ENCODE measurements around the gene SLMAP.

The SLMAP gene, protein sequence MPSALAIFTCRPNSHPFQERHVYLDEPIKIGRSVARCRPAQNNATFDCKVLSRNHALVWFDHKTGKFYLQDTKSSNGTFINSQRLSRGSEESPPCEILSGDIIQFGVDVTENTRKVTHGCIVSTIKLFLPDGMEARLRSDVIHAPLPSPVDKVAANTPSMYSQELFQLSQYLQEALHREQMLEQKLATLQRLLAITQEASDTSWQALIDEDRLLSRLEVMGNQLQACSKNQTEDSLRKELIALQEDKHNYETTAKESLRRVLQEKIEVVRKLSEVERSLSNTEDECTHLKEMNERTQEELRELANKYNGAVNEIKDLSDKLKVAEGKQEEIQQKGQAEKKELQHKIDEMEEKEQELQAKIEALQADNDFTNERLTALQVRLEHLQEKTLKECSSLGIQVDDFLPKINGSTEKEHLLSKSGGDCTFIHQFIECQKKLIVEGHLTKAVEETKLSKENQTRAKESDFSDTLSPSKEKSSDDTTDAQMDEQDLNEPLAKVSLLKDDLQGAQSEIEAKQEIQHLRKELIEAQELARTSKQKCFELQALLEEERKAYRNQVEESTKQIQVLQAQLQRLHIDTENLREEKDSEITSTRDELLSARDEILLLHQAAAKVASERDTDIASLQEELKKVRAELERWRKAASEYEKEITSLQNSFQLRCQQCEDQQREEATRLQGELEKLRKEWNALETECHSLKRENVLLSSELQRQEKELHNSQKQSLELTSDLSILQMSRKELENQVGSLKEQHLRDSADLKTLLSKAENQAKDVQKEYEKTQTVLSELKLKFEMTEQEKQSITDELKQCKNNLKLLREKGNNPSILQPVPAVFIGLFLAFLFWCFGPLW

DNA sequence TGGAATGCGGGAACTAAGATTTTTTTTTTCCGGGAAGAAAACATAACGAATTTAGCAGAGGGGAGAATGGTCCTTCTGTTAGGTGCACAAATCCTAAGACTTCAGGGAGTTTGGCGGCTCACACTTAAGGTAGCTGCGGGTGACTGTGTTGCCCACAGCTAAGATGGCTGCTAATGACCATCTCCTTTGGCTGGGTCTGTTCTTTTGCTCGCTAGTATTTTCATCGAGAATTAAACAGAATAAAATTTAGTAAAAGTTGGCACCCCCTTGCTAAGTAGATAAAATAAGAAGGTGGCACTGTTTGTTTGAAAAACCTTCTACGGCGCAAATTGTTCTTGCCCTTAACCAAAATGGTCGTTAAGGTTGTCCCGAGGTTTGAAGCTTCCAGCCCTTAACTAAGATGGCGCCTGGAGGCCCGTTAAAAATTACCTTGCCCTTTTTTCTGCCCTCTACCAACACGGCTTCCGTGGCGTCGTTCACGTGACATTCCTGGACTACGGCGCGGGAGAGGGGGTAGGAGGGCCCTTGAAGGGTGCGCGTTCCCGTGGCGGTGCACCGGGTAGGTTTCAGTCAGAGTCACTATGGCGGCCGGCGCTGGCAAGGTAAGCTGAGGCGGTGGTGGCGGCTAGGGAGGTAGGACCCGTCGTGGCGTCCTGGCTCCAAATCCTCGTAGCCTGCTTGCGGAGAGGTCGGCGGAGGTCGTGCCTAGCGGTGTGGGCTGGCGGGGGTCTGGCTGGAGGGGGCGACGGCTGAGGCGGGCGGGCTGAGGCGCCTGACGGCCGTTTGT, at the start of gene SLMAP:
Gene SLMAP (plus strand): TSS at position 569 of the 787 bp plus-strand sequence. CDS start 1,343 bp downstream, outside the sequence.
- peak; percentile 94 for DNase-seq

DNA sequence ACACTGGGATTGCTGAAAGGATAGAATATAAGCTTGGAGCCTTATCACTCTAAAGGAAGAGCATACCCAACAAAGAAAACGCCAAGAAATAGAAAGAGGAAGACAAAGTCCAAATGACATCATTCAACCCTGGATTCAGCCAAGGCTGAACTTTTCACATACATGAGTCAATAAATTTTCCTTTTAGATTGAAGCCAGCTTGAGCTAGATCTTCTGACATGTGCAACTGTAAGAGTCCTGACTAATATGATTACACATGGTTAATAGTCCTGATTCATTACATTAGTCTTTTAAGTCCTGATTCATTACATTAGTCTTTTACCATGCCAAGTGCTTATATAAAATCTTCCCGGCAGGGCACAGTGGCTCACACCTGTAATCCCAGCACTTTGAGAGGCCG, 49.6 kb upstream of the SLMAP start:
- DNase-seq = no peak

DNA sequence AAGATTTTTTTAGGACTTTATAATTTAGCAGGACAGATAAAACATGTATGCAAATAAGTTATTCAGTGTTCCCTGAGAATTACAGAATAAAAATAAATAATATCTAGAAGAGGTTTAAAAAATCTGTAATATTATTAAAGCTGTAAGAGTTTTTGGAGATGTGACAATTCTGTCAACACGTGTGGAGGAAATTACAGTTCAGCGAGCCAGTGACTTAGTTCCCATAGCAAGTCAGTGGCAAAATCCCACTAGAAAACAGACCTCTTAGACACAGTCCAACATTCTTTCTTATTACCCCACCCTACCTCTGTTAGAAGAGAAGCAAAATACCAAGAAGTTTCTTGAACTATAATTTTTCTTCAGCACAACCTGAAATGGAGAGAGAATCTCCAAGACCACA, 47.1 kb upstream of the SLMAP start:
- no peak for DNase-seq

DNA sequence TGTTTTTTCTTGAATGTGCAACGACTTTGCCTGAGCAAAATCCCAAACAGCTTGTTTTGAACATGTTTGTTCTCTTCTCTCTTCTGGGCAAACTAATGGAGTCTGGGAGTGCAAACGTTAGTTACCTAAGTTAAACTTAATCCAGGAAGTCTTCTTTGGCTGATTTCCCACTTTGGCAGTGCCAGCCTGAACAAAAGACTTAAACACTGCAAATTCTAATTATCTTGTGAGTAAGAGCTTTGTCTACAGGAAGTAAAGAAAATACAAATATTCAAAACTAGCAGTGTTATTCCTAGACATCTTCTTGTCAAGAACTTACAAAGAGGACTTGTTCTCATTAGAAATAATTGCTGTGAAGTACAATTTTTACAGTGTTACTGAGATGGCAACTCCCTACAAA, 46.5 kb upstream of the SLMAP start:
- no peak for DNase-seq

DNA sequence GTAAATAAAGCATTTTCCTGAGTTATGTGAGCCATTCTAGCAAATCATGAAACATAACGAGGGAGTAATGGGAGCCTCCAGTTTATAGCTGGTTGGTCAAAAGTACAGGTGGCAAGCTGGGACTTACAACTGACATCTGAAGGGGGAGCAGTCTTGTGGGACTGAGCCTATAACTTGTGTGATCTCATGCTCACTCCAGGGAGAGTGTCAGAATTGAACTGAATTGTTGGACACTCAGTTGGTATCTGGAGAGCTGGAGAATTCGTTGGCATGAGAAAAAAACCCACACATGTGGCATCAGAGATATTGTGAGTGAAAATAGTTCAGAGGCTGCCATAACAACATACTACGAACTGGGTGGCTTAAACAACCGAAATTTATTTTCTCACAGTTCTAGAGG, 40.4 kb upstream of the SLMAP start:
- DNase-seq = no peak

DNA sequence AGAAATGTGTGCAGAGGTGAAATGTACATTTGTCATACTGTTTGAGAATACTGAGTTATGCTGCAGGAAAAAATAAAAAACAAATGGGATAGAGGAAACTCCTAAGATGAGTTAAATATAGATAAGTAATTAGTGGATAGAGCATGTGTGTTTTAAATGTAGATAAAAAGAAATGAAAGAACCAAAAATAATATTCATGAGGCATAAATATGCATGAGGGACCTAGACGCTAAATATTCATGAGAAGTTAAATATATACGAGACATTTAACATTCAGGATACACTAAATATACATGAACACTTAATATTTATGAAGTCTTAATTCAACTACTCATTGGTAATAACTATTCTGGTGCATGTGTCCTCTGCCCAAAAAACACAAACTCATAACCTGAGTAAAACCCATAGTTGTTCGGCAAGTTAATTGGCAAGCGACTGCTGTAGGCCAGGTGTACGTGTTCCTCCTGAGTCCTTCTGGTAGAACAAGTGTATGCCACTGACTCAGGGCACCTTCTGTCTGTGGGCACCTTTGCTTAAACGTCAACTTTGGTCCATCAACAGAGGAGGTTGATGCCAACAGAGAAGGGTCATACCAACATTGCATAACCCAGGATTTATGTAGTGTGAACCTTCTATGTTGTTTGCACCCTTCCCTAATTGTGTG, 38.8 kb upstream of the SLMAP start:
- no peak for DNase-seq

DNA sequence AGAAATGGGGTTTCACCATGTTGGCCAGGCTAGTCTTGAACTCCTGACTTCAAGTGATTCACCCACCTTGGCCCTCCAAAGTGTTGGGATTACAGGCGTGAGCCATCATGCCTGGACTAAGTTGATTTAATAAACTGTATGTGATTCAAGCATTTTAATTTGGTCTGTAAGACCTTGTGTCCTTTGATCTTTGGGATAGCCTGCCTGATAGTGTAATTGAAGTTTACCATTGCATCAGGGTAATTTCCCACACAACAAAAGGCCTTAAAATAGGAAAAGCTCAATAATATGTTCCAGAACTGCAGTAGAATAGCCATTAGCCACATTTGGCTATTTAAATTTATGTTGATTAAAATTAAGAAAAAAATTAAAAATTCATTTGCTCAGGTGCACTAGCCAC, 38.0 kb upstream of the SLMAP start:
- DNase-seq = no peak

DNA sequence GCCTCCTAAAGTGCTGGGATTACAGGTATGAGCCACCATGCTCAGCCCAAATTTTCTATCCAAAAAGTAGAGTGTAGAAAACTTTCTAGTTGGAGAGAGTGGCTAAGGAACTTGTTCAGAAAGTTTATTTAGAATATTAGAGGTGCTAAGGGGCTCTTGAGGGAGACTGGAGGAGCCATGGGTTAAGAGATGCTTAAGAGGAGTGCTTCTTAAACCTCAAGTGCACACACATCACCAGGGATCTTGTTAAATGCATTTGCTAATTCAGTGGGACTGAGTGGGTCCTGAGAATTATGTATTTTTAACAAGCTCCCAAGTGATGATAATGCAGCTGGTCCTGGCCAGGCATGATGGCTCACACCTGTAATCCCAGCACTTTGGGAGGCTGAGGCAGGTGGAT, 29.7 kb upstream of the SLMAP start:
- no peak for DNase-seq

DNA sequence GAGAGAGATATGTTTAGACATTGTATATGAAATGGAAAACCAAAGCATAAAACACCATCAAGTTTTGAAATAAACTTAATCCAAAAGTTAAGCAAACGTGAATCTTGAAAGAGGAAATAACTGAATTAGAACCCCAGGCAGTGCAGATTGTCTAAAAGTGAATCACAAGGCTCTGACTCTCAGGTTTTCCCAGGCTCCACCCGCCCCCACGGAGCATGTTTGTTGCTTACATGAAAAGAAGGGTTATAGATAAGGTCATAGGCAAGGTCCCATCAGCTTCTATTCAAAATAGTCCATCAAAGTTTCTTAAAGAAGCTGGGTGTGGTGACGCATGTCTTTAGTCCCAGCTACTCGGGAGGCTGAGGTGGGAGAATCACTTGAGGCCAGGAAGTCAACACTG, 29.0 kb upstream of the SLMAP start:
- DNase-seq = no peak

DNA sequence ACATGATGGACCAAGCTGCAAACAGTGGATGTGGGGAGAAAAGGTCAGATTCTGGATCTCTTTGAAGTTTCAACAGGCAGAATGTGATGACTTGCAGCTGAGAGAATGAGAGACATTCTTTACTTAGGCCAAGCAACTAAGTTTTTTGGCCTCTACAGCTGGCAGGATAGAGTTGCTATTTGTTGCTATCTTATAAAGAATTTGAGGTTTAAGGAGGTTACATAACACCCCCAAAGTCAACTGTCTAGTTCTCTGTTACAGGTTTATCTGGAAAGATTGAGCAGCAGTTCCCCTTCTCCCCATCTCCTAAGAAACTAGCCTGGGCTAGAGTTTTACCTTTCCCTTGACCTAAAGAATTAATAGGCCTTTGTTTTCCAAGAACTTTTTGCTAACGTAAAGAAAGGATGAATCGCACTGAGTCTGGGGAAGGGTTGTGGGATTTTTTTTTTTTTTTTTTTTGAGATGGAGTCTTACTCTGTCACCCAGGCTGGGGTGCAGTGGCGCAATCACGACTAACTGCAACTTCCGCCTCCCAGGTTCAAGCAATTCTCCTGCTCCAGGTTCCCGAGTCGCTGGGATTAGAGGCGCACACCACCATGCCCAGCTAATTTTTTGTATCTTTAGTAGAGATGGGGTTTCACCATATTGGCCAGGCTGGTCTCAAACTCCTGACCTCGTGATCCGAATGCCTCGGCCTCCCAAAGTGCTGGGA, 26.6 kb upstream of the SLMAP start:
- DNase-seq = no peak

DNA sequence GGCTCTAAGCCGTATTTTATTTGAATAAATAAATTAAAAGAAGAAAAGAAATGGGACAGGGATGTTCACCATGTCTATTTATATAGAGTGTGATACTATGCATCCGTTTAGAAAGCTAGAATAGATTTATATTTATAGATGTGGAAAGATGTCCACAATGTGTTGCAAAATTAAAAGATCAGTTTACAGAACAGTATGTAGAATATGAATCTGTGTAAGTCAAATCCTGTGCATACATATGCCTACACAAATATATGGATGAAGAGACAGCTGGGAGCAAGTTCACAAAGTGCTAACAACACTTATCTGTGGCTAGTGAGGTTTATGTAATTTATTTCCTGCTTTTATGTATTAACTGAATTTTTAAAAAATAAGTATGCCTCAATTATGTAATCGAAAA, 25.4 kb upstream of the SLMAP start:
- no peak for DNase-seq

DNA sequence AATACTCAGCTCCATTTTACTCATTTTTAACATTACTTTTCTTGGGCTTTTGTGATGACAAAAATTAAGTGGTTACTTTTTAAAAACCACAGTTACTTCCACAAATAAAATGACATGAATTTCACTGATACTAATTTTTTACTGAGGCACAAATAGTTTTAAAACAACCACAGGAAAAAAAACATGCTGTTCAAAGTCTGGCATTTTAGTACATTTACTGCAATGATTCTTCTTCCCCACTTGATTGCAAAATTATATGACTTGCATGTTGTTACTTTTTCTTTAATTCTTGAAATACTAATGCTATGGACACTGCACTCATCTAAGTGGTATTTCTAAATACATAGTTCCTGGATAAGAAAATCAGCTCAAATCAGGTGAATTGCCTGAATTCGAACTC, 24.8 kb upstream of the SLMAP start:
- no peak for DNase-seq

DNA sequence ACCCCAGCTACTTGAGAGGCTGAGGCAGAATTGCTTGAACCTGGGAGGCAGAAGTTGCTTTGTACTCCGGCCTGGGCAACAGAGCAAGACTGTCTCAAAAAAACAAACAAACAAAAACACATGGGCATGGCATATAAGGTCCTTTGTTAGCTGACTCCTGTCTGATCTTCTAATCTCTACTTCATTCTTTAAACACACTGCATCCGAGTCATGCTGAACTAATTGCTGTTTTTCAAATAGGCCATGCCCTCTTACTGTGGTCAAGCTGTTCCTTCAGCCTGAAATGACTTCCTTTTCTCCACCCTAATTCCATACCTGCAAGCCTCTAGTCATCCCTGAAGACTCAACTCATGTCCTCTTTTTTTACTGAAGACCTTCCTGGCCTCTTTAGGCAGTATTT, 22.3 kb upstream of the SLMAP start:
- DNase-seq = no peak

DNA sequence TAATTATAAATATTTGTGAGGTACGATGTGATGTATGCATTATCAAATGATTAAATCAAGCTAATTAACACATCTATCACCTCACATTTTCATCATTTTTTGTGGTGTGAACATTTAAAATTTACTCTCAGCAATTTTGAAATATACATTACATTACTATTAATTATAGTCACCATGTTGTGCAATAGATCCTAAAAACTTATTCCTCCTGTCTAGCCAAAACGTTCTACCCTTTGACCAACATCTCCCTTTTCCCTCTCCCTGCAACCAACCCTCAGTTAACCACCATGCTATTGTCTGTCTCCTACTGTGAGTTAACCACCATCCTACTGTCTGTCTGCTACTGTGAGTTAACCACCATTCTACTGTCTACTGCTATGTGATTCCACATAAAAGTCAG, 20.7 kb upstream of the SLMAP start:
- no peak for DNase-seq

DNA sequence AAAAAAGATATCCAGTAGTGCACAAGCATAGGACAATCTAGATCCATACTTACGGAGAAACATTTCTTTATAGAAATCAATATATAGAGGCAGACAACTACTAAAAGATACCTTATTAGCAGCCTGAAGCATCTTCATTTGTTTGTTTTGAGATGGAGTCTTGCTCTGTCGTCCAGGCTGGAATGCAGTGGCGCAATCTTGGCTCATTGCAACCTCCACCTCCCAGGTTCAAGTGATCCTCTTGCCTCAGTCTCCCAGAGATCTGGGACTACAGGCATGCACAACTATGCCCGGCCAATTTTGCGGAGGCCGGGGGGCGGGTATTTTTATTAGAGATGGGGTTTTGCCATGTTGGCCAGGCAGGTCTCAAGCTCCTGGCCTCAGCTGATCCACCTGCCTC, 18.3 kb upstream of the SLMAP start:
- DNase-seq = no peak

DNA sequence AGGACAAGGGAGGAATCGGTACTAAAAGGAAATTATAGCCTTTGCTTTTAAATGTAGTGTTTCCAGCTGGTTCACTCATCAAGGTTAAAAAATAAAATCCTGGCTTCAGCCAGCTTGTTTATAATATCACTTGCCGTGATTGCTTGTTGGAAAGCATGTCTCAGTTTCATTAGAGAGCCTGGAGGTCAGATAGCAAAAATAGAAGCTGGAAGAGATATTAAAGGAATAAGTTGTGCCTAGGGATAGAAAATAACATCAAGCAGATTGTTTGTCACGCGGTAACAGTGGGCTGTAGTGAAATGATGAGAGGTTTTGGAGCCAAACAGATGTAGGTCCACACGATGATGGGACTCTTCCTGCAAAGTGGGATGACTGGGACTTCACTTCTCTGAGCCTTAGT, 17.7 kb upstream of the SLMAP start:
- DNase-seq = no peak

DNA sequence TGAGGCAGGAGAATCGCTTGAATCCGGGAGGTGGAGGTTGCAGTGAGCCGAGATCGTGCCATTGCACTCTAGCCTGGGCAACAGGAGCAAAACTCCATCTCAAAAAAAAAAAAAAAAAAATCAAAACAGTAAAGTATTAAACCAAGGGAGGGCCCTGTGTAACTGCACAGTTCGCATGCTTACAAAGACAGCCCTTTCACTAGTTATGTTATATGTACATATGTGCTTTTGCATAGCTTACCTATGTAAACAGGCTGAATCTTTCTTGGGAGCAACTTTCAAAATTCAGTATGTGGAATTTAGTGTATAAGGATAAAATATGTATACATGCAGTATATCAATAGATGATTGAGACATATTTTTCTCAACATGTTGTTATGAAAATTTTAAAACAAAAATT, 16.1 kb upstream of the SLMAP start:
- no peak for DNase-seq

DNA sequence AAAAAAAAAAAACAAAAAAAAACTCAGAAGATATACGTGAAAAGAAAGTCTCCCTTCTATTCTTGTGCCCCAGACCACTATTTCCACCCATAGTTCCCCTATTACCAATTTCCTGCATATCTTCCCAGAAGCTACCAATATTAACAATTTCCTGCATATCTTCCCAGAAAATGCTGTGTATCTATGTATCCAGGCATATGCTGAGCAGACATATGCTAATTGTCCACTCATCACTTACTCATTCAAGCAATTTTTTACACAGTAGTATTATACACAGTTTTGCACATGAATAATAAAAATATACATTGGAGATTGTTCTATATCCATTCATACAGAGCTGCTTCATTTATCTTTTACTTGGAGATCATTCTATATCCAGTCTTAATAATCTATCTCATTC, 12.6 kb upstream of the SLMAP start:
- DNase-seq = no peak

DNA sequence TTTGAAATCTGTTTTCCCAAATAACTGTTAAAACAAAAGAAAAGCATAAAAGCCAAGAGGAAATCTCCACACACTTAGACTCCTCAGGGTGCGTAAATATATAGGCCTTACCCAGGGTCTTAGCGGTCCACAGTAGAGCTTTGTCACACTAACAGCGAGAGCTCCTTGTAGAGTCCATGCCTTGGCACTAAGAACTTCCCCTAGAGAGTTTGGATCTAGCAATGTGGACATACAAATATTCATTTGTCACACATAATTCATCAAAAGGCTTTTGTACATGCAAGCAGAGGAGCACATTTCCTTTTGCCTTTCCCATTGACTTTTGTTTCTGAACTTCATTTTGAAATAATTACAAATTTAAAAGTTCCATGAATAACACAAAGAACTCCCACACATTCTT, 11.0 kb upstream of the SLMAP start:
- no peak for DNase-seq

DNA sequence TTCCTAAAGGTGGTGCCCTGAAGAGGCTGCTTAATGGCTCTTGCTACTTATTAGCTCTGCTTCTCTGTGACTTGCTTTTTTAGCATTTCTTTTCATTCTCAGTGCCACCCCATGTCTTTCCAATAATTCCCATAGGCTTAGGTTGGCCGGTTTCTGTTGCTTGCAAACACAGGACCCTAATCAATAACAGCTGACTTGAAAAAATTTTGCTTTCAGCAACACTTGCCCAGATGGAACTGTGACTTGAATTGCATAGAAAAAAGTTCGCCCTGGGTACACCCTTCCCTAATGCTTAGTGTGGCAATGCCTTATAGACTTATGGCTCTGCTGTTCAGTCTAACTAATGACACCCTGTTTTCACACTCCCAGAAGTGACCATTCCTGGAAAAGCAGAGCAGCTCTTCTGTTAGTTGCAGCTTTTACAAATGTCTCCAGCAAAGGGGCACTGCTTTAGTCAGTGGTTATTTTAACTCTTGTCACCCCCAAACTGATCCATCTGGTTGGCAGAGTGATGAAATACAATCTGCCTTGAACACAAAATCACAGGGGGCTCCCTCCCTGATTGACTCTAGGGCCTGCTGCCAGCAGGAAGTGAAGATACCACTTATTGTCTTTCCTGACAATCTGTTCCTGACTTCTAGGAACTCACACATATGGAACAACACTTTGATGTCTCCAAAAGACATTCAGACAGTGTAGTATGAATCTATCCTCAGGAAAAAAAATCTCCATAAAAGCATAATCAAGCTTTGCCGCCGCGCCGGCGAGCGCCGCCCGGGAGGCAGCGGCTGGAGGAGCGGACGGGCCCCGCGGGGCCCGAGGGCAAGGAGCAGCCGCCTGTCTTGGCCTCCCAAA, 9.7 kb upstream of the SLMAP start:
- no peak for DNase-seq

DNA sequence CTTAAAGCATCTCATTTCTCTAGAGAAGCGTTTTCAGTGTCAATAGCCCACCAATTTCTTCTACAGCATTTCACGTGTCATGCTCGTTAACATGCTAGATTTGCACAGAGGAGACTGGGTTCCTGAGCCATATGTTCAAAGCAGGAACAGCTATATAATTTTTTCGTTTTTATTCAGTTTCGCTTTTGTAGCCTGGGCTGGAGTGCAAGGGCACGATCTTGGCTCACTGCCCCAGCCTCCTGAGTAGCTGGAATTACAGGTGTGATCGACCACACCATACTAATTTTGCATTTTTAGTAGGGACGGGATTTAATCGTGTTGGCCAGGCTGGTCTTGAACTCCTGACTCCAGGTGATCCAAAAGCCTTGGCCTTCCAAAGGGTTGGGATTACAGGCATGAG, 6.6 kb upstream of the SLMAP start:
- DNase-seq = no peak
